NCI-H1694 (cell line): ENCODE measurements around the gene DAZAP1.
"Not testable (repeated sequence)": the region's sequence is repeated elsewhere in the genome, so short reads cannot be mapped to it uniquely, and the experiment has no call there.

ENCODE experiments used
- DNase-seq: peaks from one replicate; lab custom pipeline; 2025; lab: John Stamatoyannopoulos, UW

Gene DAZAP1

GRCh38 chr19:1474011-1474764 is 66.8 kb downstream of the DAZAP1 start:
- no peak for DNase-seq

- no peak for DNase-seq
Measured at GRCh38 chr19:1474765-1475351, 67.5 kb downstream of the DAZAP1 start.

GRCh38 chr19:1475751-1476437 is 68.5 kb downstream of the DAZAP1 start:
- no peak for DNase-seq

GRCh38 chr19:1477056-1477455 is 69.7 kb downstream of the DAZAP1 start:
- not testable (repeated sequence) for DNase-seq

- DNase-seq = peak; percentile 80
Measured at GRCh38 chr19:1478934-1479707, 71.7 kb downstream of the DAZAP1 start, which contains the start of gene C19orf25. Gene C19orf25, minus strand, starts transcription at chr19:1479215. Its CDS starts 312 bp downstream, at chr19:1478903.

- DNase-seq = no peak
Measured at GRCh38 chr19:1481224-1481892, 74.0 kb downstream of the DAZAP1 start.

- DNase-seq = no peak
Measured at GRCh38 chr19:1481893-1482360, 74.5 kb downstream of the DAZAP1 start.

GRCh38 chr19:1482361-1483130 is 75.2 kb downstream of the DAZAP1 start:
- no peak for DNase-seq

GRCh38 chr19:1483131-1483978 is 76.0 kb downstream of the DAZAP1 start:
- DNase-seq = no peak

- no peak for DNase-seq
Measured at GRCh38 chr19:1483979-1484428, 76.6 kb downstream of the DAZAP1 start.
